ES-I3 (cell line): ENCODE data around the gene AUTS2.

ENCODE experiments used
- H3K36me3 ChIP-seq: 2 replicates; pipeline ENCODE4 v1.6.1; 2013; ENCODE audit warnings: mild to moderate bottlenecking, low read length, control low read depth, moderate library complexity; ENCODE audit not compliant: insufficient read depth
- H3K4me1 ChIP-seq: 2 replicates; pipeline ENCODE4 v1.6.1; 2013; ENCODE audit warnings: mild to moderate bottlenecking, control low read depth, low read length; ENCODE audit not compliant: insufficient read depth
- H3K9ac ChIP-seq: 2 replicates; pipeline ENCODE4 v1.6.1; 2013; ENCODE audit warnings: low read depth, mild to moderate bottlenecking, low read length, moderate library complexity
- H3K9me3 ChIP-seq: 2 replicates; pipeline ENCODE4 v1.6.1; 2013; ENCODE audit warnings: mild to moderate bottlenecking, low read length, moderate library complexity; ENCODE audit not compliant: control insufficient read depth, insufficient read depth

The AUTS2 gene

GRCh38 chr7:70545214-70545613 is 946.9 kb downstream of the AUTS2 start:
- Histone ChIP-seq H3K36me3 (no peaks in the 10 kb centered on the region), H3K4me1 (peaks cover 4% of the 10 kb centered on the region; the same call in 1 of the 2 replicates), H3K9me3 (no peaks in the 10 kb centered on the region), H3K9ac (no peak overlapping the region)

- H3K36me3 ChIP-seq = no peaks in the 10 kb centered on the region
- no peaks in the 10 kb centered on the region for H3K9me3 ChIP-seq
- no peaks in the 10 kb centered on the region for H3K4me1 ChIP-seq
- H3K9ac ChIP-seq = no peak overlapping the region
Observed at GRCh38 chr7:70552141-70552540, 953.9 kb downstream of the AUTS2 start.

- Histone ChIP-seq H3K9ac (no peak overlapping the region), H3K9me3 (no peaks in the 10 kb centered on the region), H3K4me1 (no peaks in the 10 kb centered on the region), H3K36me3 (no peaks in the 10 kb centered on the region)
Observed at GRCh38 chr7:70553364-70553763, 955.1 kb downstream of the AUTS2 start.

DNA sequence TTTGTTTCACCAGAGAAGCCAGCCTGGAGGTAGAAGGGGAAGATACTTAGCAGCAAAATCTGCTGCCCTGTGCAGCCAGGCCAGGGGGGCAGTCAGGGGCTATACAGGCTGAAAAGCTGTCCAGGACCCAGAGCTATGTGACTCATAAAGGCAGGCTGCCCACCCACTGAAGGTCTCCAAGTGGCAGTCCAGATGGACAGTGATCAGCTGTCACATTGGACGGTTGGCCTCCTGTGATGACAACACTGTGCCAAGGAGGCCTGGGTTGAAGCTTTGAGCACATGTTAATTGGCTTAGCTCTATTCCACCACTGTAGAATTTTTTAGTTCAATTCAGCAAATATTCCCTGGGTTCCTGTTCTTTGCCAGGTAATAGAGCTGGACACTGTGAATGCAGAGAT is 956.4 kb downstream of the AUTS2 start:
- H3K9me3 ChIP-seq = no peaks in the 10 kb centered on the region
- no peaks in the 10 kb centered on the region for H3K4me1 ChIP-seq
- no peak overlapping the region for H3K9ac ChIP-seq
- no peaks in the 10 kb centered on the region for H3K36me3 ChIP-seq

DNA sequence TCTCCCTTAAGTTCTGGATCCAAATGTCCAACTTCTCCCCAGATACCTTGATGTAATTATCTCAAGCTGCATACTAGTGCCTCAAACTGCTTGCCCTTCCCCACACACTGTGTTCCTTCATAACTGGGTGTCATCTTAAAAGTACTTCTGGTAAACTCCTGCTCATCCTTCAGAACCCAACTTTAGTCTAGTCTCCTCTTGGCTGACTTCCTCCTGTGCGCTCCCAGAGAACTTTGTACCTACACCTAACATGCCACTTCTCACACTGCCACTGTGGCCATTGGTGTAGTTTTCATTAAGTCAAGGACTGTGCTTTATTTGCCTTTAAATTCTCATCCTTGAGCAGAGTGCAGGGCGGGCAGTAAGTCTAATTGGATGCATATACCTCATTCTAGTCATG is 958.5 kb downstream of the AUTS2 start:
- H3K9ac ChIP-seq = no peak overlapping the region
- no peaks in the 10 kb centered on the region for H3K9me3 ChIP-seq
- no peaks in the 10 kb centered on the region for H3K36me3 ChIP-seq
- no peaks in the 10 kb centered on the region for H3K4me1 ChIP-seq

DNA sequence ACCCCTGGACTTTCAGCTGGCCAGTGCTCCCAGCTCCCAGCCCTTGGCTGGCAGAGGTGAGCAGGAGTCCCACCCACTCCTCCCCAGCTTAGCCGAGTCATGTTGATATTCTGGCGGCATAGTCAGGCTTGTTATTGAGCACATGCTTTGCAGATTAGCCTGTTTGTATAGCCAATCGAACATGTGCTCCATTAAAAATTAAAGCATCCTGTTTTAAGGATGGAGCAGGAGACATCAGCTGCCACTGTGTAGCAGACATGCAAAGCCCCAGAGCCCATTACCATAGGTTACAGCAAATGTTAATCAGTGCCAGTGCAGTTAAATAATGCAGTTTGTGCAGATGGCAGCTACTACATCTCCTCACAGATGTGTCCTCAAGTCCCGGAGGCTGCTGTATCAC is 959.1 kb downstream of the AUTS2 start:
- no peaks in the 10 kb centered on the region for H3K9me3 ChIP-seq
- H3K9ac ChIP-seq = no peak overlapping the region
- H3K36me3 ChIP-seq = no peaks in the 10 kb centered on the region
- no peaks in the 10 kb centered on the region for H3K4me1 ChIP-seq

DNA sequence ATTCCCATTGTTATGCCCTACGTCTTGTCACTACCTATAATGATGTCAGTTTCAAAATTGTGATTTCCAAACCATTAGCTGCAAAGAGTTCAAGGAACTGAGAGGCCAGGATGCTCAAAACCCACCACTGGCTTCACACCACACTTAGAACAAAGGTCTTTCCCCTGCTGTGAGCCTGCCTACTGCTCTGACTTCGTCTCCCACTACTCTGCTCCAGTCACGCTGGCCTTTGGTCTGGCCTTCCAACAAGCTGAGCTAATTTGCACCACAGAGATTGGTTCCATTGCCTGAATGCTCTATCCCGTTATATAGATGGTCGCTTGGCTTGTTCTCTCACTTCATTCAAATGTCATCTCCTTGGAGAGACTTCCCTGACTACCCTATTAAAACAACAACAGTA is 961.5 kb downstream of the AUTS2 start:
- Histone ChIP-seq H3K9me3 (no peaks in the 10 kb centered on the region), H3K36me3 (no peaks in the 10 kb centered on the region), H3K9ac (no peak overlapping the region), H3K4me1 (no peaks in the 10 kb centered on the region)

GRCh38 chr7:70563960-70564359 is 965.7 kb downstream of the AUTS2 start:
- Histone ChIP-seq H3K36me3 (no peaks in the 10 kb centered on the region), H3K9me3 (no peaks in the 10 kb centered on the region), H3K4me1 (no peaks in the 10 kb centered on the region), H3K9ac (no peak overlapping the region)

DNA sequence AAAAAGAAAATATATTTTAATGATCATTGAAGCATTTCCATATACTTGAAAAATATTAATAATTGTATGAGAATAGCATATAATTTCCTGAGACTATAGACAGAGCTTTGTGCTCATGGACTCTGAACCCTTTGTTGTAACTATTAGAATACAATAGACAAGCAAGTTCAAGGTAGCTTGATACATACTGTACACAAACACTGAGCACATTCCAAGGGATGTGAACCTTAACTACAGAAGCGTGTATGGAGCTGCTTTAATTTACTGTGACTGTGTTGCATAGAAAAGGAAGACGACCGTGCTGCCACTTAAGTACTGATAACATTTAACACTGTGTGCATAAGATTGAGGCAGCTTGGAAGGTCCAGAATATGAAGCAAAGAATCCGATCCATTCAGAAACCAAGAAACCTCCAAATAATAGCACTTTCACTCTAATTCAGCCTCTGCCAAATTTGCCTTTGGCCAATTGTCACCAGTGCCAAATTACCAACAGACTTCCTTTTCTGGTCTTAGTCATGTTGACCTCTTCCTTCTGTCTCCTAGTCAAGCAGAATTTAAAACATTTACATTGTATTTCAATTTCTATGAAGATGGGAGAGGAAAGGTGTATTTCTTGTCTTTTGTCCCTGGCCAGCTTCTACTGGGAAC is 967.6 kb downstream of the AUTS2 start:
- H3K9ac ChIP-seq = no peak overlapping the region; the same call in 1 of the 2 replicates
- H3K4me1 ChIP-seq = no peaks in the 10 kb centered on the region
- no peaks in the 10 kb centered on the region for H3K9me3 ChIP-seq
- H3K36me3 ChIP-seq = no peaks in the 10 kb centered on the region

GRCh38 chr7:70566671-70567070 is 968.4 kb downstream of the AUTS2 start:
- no peaks in the 10 kb centered on the region for H3K9me3 ChIP-seq
- H3K9ac ChIP-seq = no peak overlapping the region
- H3K4me1 ChIP-seq = no peaks in the 10 kb centered on the region
- no peaks in the 10 kb centered on the region for H3K36me3 ChIP-seq

GRCh38 chr7:70568674-70569334 is 970.5 kb downstream of the AUTS2 start:
- H3K4me1 ChIP-seq = no peaks in the 10 kb centered on the region
- H3K9me3 ChIP-seq = no peaks in the 10 kb centered on the region
- H3K9ac ChIP-seq = no peak overlapping the region
- no peaks in the 10 kb centered on the region for H3K36me3 ChIP-seq

DNA sequence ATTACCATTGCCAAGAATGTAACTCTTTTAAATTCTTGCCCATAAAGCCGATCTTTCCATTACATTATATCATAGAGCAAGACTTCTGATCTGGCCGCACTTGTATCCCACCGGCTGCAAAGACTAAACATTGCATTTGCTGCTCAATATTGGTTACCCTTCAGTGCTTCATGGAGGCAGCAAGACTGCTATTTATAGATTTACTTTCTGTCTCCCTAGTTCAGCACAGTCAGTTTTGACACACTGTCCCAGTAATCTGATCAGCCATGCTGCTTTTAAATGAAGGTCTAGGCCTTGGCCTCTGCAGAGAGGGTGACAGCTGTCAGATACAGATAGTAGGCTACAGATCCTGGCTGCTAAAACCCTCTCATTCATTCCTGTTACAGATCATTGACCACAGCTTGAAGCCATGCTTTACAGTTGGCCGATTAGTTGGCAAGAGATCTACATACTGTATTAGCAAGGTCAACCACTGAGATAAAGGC is 971.1 kb downstream of the AUTS2 start:
- H3K36me3 ChIP-seq = no peaks in the 10 kb centered on the region
- no peaks in the 10 kb centered on the region for H3K9me3 ChIP-seq
- no peak overlapping the region for H3K9ac ChIP-seq
- H3K4me1 ChIP-seq = no peaks in the 10 kb centered on the region

DNA sequence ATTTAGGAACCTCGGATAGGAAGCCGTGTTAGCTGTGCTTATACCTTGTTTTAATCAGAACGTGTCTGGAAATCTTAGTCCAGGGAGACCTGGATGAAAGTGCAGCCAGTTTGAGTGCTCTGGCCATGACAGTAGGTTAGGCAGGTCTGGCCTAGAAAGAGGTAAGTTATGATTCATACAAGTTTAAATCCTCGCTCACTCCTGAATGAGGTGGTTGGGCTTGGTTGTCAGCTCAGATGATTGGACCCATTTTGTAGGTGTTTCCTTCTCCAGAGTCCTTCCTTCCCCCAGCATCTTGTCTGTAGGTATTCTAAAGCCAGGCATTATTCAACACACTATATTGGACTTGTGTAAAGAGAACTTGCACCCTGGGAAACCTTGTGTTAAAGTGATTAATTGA is 971.8 kb downstream of the AUTS2 start:
- H3K36me3 ChIP-seq = no peaks in the 10 kb centered on the region
- H3K9ac ChIP-seq = no peak overlapping the region
- H3K4me1 ChIP-seq = no peaks in the 10 kb centered on the region
- no peaks in the 10 kb centered on the region for H3K9me3 ChIP-seq

- H3K4me1 ChIP-seq = no peaks in the 10 kb centered on the region
Observed at GRCh38 chr7:70570961-70571360, 972.7 kb downstream of the AUTS2 start.

DNA sequence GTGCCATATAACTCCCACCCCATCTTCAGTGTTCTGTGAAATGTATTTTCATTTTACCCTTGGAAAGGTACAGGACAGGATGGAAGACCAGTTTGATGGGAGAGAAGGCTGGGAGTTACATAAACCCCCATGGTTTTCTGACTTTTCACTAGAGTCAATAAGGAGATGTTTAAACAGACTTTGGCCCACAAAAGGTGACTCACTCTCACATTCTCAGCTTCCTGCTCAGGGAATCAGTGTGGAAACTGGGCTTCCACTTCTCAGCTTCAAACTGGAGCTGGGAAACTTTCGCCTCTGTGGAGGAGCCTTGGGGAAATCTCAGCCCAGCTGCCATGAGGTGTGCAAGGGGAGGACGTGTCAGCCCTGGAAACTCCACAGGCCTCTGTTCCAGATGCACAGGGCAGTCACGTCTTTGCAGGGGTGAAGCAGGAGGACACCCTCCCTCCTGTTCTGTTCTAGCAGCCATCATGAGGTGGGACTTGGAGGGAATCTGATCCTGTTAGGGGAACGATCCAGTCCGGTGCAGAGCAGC is 973.2 kb downstream of the AUTS2 start:
- Histone ChIP-seq H3K4me1 (no peaks in the 10 kb centered on the region), H3K36me3 (no peaks in the 10 kb centered on the region), H3K9ac (no peak overlapping the region), H3K9me3 (no peaks in the 10 kb centered on the region)

More at GRCh38 chr7:70570961-70571360, 972.7 kb downstream of the AUTS2 start:
- no peaks in the 10 kb centered on the region for H3K36me3 ChIP-seq
- H3K9ac ChIP-seq = no peak overlapping the region
- no peaks in the 10 kb centered on the region for H3K9me3 ChIP-seq
